ENCODE measurements around the gene PRRT3.
"Not testable (repeated sequence)": the region's sequence is repeated elsewhere in the genome, so short reads cannot be mapped to it uniquely, and the experiment has no call there.

PRRT3 gene

GRCh38 chr3:9940746-9941145 lies 11.5 kb downstream of the PRRT3 start:
- no peak for DNase-seq (ENCODE audit: low spot score)
- TF ChIP-seq CTCF (IDR thresholded peaks at IDR 0.05; ENCODE audit: extremely low read depth, missing control alignments): no peak

DNA sequence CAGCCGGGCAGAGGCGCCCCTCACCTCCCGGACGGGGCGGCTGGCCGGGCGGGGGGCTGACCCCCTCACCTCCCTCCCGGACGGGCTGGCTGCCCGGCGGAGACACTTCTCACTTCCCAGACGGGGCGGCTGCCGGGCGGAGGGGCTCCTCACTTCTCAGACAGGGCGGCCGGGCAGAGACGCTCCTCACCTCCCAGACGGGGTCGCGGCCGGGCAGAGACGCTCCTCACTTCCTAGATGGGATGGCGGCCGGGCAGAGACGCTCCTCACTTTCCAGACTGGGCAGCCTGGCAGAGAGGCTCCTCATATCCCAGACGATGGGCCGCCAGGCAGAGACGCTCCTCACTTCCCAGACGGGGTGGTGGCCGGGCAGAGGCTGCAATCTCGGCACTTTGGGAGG lies 12.3 kb downstream of the PRRT3 start:
- DNase-seq (ENCODE audit: low spot score): not testable (repeated sequence)

DNA sequence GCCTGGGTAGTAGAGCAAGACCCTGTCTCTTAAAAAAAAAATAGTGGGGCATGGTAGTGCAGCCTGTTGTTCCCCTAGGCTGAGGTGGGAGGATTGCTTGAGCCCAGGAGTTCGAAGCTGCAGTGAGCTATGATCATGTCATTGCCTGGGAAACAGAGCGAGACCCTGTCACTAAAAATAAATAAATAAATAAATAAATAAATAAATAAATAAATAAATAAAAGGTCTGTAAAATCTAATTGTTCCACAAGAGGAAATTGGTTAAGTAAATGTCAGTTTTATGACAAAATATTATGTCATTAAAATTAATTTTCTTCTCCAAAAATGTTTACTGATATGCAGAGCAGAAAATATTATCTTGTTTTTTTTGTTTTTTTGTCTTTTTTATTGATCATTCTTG lies 13.2 kb downstream of the PRRT3 start:
- no peak for TF ChIP-seq CTCF (IDR thresholded peaks at IDR 0.05; ENCODE audit: extremely low read depth, missing control alignments)
- DNase-seq (ENCODE audit: low spot score): no peak

GRCh38 chr3:9937486-9938238 lies 14.5 kb downstream of the PRRT3 start:
- no peak for DNase-seq (ENCODE audit: low spot score)

GRCh38 chr3:9935966-9936510 lies 16.2 kb downstream of the PRRT3 start:
- TF ChIP-seq CTCF (IDR thresholded peaks at IDR 0.05; ENCODE audit: extremely low read depth, missing control alignments): no peak

More at GRCh38 chr3:9937486-9938238, 14.5 kb downstream of the PRRT3 start:
- TF ChIP-seq CTCF (IDR thresholded peaks at IDR 0.05; ENCODE audit: extremely low read depth, missing control alignments): no peak

DNA sequence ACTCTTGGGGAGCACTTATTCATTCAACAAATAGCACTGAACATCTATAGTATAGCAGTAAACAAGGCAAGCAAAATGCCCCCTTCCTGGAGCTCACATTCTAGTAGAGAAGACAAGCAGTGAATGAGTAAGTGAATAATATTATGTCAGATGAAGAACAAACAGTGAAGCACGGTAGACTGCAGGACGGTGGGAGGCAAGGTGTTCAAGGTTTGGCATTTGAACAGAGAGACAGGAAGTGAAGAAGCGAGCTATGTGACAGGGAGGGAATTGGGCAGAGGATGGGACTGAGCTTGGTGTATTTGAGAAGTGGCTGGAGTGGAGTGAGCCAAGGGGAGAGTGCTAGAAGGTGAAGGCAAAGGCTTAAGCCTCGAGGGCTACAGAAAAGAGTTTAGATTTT lies 17.2 kb downstream of the PRRT3 start:
- no peak for TF ChIP-seq CTCF (IDR thresholded peaks at IDR 0.05; ENCODE audit: extremely low read depth, missing control alignments)
- DNase-seq (ENCODE audit: low spot score): no peak

More at GRCh38 chr3:9935966-9936510, 16.2 kb downstream of the PRRT3 start:
- DNase-seq (ENCODE audit: low spot score): no peak

DNA sequence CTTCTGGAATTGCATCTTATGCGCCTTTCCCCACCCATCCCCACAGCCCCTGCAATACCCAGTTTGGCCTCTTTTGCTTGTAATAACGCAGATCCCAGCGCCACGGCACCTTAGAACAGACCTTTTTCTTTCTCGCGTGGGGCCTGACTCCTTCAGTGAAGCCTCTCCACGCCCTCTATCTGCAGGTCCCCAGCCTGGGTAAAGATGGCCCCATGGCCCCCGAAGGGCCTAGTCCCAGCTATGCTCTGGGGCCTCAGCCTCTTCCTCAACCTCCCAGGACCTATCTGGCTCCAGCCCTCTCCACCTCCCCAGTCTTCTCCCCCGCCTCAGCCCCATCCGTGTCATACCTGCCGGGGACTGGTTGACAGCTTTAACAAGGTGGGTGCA lies 18.0 kb downstream of the PRRT3 start:
- DNase-seq (ENCODE audit: low spot score): no peak
- no peak for TF ChIP-seq CTCF (IDR thresholded peaks at IDR 0.05; ENCODE audit: extremely low read depth, missing control alignments)
